HG03175 (cell line): ENCODE results near the gene MRPL27.
A peak's percentile ranks its signal among the peaks of the same experiment; 100 is the strongest.
"Not testable (repeated sequence)": the region's sequence is repeated elsewhere in the genome, so short reads cannot be mapped to it uniquely, and the experiment has no call there.

Source experiments
- ATAC-seq: cut with Tn5 transposase; IDR thresholded peaks from one replicate; pipeline ENCODE4 v1.9.1; 2021; ENCODE audit warnings: mild to moderate bottlenecking, moderate library complexity; ENCODE audit not compliant: unreplicated experiment

Gene MRPL27

DNA sequence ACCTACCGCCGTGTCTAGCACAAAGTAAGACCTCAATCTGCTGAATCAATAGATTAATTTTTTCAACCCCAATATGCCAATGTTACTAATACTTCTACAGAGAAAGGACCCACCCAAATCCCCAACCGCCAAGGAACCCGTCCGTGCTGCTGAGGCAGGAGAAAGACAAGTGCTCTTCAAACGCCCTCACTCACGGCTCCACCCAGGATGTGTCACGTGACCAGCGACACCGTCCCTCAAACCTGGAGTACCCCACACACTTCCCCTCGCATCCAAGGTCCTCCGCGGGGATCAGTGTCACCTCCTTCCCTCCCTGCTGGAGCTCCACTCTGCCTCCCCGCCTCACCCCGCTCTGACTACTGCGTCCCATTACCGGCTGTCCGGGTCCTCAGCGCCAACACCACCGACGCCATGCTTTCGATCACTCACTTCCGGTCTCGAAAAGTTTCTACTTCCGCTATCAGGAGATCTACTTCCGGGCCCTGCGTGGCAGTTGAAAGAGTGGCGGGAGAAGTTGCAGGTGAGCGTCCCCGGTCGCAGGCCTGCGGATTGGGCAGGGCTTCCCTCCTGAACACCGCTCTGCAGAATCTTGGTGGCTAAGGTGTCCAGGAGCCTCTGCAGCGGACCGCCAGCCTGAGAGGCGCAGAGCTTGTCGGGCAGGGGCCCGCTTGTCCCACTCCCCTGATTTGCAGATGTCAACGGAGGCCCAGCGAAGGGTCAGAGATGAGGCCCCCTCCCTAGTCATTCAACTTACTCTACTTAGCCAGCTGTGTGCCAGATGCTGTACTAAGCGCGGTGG lies at the start of gene MRPL27, which contains the start of gene EME1:
Gene MRPL27, minus strand, starts transcription at position 427 of the 799 bp plus-strand sequence. Its CDS starts 14 bp downstream, at position 413.
Gene EME1, plus strand, starts transcription at position 472 of the 799 bp plus-strand sequence. CDS start 1,980 bp downstream, outside the sequence.
- ATAC-seq = peak; percentile 94

GRCh38 chr17:50422738-50423137 lies 49.8 kb upstream of the MRPL27 start:
- ATAC-seq = no peak

- no peak for ATAC-seq
Observed at GRCh38 chr17:50421308-50422051, 48.5 kb upstream of the MRPL27 start.

GRCh38 chr17:50420419-50421112 lies 47.6 kb upstream of the MRPL27 start:
- ATAC-seq = no peak

- ATAC-seq = not testable (repeated sequence)
Observed at GRCh38 chr17:50419577-50419976, 46.6 kb upstream of the MRPL27 start.

- ATAC-seq = no peak
Observed at GRCh38 chr17:50414808-50415207, 41.8 kb upstream of the MRPL27 start.

DNA sequence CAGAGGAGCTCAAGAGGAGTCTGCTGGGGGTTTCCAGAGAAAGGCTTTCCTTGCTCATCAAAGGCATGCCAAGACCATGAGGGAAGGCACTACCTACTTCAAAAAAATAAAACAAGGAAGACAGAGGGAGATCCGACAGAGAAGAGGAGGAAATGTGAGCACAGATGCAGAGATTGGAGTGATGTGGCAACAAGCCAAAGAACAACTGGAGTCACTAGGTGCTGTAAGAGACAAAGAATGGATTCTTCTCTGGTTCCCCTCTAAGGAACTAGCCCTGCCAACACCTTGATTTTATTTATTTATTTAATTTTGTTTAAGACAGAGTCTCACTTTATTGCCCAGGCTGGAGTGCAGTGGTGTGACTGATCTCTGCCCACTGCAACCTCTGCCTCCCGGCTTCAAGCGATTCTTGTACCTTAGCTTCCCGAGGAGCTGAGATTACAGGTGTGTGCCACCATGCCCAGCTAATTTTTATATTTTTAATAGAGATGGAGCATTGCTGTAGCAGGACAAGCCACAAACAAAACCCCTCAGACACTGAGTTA lies 39.3 kb upstream of the MRPL27 start:
- no peak for ATAC-seq

DNA sequence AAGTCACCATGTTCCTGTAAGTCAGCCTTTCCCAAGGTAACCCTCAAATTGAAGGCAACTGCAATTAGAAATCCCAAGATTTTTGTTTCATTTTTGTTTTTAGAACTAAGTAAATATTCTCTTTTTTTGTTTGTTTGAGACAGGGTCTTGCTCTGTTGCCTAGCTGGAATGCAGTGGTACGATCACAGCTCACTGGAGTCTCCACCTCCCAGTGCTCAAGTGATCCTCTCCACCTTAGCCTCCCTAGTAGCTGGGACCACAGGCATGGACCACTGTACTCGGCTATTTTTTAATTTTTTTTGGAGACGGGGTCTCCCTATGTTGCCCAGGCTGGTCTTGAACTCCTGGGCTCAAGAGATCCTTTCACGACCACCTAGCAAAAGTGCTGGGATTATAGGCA lies 34.9 kb upstream of the MRPL27 start:
- no peak for ATAC-seq

- no peak for ATAC-seq
Observed at GRCh38 chr17:50406578-50406977, 33.6 kb upstream of the MRPL27 start.

GRCh38 chr17:50405351-50405750 lies 32.4 kb upstream of the MRPL27 start:
- not testable (repeated sequence) for ATAC-seq

- ATAC-seq = not testable (repeated sequence)
Observed at GRCh38 chr17:50399591-50399990, 26.6 kb upstream of the MRPL27 start.

DNA sequence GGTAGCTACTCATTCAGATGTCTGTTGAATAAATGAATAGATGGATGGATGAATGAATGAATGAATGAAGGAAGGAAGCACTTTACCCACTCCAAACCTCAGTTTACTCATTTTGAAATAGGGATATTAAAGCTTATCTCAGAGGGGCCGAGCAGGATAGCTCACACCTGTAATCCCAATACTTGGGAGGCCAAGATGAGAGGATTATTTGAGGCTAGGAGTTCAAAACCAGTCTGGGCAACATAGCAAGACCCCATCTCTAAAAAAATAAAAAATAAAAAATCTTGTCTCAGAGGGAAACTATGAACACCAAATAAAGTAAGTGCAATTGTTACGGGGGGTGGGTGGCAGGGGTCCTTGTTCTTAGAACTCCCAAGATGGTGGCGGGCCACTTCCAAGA lies 25.7 kb upstream of the MRPL27 start:
- not testable (repeated sequence) for ATAC-seq

GRCh38 chr17:50397919-50398285 lies 24.9 kb upstream of the MRPL27 start:
- ATAC-seq = no peak

DNA sequence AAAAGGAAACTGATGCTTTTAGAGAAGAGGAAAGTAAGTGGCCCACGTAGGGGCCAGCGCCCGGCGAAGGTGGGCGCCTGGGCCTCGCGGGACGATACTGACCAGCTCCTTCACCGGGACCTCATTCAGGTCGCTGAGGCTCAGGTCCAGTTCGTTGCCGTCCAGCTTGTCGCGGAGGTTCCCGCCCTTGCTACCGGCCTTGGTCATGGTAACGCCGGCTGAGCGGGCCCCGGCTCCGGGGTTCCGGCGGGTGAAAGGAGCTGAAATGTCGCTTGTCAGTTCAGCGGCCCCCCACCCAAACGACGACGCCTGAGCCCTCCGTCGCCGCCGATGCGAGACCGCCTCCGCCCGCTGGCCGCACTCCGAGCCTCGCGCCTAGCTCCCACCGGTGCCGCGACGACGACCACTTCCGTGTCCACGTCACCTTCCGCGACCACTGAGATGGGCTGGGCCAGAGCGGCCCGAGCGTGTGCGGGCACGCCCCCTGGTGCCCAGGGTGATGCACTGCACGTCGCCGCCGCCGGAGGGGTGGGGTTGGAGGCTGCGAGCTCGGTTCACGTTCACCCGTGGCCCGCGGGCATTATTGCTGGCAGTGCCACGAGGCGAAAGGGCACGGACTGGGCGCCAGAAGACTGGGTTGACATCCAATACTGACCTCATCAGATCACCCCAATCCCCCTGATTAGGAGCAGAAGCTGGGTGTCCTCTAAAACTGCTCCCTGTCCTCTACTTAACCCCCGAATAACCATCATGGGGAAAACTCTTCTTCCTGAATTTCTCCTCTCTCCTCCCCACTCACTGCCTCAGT lies 24.3 kb upstream of the MRPL27 start, which contains the start of gene LRRC59:
Gene LRRC59, minus strand, starts transcription at position 413 of the 808 bp plus-strand sequence. Its CDS starts 206 bp downstream, at position 207.
- ATAC-seq = peak; percentile 98

GRCh38 chr17:50396261-50397110 lies 23.5 kb upstream of the MRPL27 start:
- ATAC-seq = no peak

GRCh38 chr17:50394711-50395110 lies 21.7 kb upstream of the MRPL27 start:
- no peak for ATAC-seq

GRCh38 chr17:50393700-50394099 lies 20.7 kb upstream of the MRPL27 start:
- ATAC-seq = no peak

DNA sequence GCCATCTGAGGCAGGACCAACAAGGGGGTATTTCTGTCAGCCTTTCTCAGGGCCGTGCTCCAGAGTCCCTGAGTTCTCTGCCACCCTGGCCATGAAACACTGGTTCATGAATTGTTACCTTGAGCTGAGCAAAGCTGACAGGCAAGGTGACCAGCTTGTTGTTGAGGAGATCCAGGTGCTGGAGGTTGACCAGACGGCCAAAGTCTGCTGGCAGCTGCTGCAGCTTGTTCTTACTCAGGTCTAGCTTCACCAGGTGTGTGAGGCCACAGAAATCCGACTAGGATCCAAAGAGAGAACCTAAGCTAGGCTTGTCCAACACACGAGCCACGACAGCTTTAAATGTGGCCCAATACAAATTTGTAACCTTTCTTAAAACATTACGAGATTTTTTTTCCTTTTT lies 19.6 kb upstream of the MRPL27 start:
- ATAC-seq = no peak

DNA sequence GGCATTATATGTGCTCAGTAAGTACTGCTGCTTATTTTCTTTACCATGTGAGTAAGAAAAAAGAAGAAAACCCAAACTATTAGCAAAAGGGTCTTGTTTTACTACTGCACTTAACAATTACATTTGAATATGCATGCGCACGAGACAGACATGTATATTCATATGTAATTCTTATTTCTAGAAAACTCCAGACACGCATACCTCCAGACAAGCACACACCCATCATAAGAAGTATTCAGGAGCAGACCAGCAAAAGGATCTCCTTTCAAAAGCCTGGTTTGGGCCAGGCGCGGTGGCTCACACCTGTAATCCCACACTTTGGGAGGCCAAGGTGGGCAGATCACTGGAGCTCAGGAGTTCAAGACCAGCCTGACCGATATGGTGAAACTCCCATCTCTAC lies 16.6 kb upstream of the MRPL27 start:
- no peak for ATAC-seq
